Measurements from ENCODE around the gene TPTE2.
"Not testable (repeated sequence)": the region's sequence is repeated elsewhere in the genome, so short reads cannot be mapped to it uniquely, and the experiment has no call there.

Gene TPTE2

DNA sequence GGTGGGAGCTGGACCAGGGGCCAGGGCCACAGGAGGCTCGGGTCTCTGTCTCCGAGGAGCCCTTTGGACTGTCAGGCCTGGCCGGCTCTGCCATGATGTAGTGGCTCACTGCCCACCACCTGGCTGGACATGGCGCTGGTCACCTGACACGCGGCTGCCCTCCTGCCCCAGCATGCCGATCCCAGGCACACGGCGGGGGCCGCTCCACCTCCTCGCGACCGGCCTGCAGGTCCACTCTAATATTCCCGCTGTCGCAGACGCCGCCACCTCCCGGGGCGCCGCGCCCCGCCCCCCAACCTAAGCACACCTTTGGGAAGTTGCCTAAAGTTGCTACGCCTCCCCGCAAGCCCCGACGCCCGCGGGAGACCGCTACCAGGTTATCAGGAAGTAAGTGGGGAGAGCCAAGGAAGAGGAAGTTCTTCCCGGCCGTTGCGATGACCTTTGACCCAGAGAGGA lies at the start of gene TPTE2:
TSS of gene TPTE2 (minus strand) at position 406 of the 456 bp plus-strand sequence. CDS start 58,298 bp downstream, outside the sequence.
- DNase-seq (ENCODE audit: insufficient read length, low spot score); FAIRE-seq: not testable (repeated sequence)

DNA sequence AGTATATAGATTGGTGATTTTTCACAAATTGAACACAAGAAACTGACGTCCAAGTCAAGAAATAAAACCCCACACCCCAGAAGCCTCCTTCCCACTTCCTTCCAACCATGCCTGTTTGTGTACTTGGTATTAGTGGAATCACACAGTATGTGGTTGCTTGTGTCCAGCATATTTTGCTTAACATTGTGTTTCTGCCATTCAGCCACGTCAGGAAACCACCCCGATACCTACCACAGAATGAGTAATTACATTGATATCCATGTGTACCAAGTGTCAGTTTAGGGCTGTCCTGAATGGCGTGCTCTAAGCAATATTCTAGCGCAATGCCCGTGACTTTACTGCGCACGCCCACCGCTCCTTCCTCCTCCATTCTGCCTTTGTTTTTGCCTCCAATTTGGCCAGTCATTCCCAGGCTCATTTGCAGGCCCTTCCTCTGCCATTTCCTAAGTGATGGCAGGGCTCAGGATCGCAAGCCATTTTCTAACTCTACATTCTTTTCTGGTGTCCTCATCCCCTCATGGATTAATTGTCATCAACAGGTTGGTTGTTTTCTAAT lies 46.3 kb upstream of the TPTE2 start:
- FAIRE-seq (no peak), DNase-seq (ENCODE audit: insufficient read length, low spot score) (no peak)
- no peak for TF ChIP-seq POLR2A (IDR thresholded peaks at IDR 0.05; ENCODE audit: low read depth, low read length)

DNA sequence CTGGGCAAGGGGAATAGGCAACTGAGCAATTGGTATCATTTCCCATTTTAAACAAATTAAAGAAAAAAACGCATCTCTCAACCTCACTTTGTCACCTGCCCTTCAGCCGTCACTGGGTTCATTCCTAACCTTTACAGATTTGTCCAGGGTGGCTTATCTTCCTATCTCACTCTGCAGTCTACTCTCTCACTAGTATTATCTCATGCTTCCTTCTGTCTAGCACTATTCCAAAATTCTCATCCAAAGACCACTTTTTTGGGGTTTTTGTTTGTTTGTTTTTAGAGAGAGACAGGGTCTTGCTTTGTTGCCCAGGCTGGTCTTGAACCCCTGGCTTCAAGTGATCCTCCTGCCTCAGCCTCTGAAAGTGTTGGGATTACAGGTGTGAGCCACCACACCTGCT lies 45.4 kb upstream of the TPTE2 start:
- DNase-seq (ENCODE audit: insufficient read length, low spot score): no peak
- FAIRE-seq: no peak
- TF ChIP-seq POLR2A (IDR thresholded peaks at IDR 0.05; ENCODE audit: low read depth, low read length): no peak

DNA sequence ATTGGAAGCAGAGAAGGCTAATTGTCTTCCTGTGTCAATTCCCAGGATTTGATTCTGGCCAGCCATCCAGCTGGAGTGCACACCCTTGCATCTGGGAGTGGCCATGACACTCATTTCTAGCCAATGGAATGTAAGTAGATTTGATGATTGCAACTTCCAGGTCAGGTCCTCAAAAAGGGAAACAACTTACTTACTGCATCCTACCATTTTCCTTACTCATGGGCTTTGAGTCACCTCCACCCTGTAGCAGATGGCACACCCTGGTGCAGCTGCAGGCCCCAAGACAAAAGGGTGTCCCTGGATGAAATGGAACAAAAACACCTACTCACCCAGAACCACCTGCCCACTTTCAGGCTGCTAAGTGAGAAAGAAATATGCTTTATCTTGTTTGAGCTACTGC lies 44.8 kb upstream of the TPTE2 start:
- DNase-seq (ENCODE audit: insufficient read length, low spot score): peak; percentile 18
- peak; percentile 78 for FAIRE-seq
- TF ChIP-seq POLR2A (IDR thresholded peaks at IDR 0.05; ENCODE audit: low read depth, low read length): no peak

DNA sequence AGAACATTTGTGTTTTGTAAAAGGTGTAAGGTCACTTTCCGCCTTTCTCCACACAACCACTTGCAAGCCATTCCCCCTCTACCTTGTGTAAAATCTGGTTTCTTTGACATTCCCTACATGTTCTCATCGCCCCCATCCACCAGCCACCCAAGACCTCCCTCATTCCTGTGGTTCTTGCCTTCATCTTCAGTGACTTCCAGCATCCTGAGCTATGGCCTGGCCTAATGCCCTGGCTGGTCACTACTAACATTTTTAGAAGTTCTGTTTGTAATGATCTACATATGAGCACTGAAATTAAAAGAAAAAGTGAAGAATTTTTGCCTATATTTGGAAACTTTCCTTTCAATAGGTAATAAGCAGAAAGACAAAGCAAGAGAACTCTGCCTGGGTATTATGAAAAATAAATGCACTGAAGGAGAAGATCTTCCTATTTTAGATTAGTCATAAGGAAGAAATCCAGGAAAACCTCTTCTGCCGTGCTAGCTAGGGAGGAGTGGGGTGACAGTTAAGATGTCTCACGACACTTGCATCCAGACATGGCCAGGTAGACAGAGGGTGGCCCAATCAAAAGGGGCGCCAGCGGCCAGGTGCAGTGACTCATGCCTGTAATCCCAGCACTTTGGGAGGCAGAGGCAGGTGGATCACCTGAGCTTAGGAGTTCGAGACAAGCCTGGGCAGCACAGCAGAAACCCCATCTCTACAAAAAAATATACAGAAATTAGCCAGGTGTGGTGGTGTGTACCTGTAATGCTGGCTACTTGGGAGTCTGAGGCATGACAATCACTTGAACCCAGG lies 44.0 kb upstream of the TPTE2 start:
- no peak for DNase-seq (ENCODE audit: insufficient read length, low spot score)
- TF ChIP-seq POLR2A (IDR thresholded peaks at IDR 0.05; ENCODE audit: low read depth, low read length): no peak
- no peak for FAIRE-seq

DNA sequence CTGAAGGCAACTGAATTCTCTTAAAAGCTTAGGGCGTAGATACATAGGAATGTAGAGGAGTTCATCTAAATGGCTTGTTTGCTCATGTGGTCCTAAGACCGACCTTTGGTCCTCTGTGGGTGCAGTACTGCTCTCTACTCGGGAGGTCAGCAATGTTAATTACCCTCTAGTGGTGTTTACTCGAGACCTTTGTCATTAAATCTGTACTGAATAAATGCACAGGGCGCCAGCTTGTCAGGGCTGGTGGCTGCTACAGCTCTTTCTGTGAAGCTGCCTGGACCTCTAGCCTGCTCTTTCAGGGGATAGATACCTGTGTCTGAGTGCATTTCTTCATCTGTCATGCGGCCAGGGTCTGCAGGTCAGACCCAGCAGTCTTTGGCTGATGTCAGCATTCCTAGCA lies 43.0 kb upstream of the TPTE2 start:
- DNase-seq (ENCODE audit: insufficient read length, low spot score): no peak
- TF ChIP-seq POLR2A (IDR thresholded peaks at IDR 0.05; ENCODE audit: low read depth, low read length): no peak
- FAIRE-seq: no peak

DNA sequence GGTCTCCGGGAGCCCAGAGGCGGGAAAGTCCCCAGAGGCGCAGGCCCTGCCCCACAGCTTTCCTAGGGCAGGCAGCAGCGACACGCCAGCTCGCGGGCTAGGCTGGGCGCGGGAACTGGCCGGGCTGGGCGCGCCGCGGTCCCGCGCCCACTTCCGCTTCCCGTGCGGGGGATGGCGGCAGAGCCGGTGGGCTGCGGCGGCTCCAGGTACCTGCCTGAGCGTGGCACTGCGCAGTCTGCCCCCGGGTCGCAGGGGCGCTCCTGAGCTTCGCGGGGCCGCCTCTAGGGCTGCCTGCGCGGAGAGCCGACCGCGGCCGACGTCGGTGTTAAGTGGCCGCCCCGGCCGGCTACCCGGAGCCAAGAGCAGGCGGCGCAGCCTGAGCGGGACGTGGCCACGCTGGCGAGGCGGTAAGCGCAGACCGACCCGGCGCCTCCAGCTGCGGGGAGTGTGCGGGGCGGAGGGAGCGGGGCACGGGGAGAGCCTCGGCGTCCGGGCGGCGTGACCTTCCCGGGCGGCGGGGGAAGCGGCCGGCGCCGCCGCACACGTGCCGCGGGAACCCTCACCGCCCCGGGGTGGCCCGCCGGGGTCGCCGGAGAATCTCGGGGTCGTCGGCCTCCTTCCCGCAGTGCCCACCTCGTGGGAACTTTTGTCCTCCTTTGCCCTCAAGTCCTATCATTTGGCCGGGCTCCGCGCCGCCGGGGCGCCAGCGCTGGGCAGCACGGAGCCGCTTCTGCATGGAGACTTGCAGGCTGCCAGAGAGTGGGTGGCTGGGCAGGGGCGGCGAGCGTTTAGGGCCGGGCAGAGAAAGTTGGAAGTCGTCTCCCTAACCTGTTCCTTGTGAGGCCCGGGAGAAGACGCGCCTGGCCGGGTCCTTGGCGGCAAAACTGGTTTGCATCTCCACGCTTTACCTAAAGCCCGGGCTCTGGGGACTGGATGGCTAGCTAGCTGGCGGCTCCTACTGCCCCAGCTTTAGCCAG lies 40.7 kb upstream of the TPTE2 start:
- DNase-seq (ENCODE audit: insufficient read length, low spot score): no peak
- FAIRE-seq: no peak

DNA sequence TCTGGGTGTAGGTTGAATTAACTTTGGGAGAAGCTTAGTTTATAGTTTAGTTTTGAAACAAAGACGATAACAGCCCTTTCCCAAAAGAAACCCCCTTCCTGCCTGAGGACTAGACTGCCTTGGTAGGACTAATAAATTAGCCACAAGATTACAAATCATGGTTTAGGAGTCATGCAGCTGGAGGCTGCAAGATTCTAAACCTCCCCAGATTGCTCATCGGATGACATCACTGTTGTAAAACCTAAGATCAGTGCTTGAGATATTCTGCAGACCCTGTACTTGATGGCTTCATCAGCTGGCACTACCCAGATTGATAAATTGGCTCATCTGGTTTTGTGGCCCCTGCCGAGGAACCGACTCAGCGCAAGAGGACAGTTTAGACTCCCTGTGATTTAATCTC lies 36.2 kb upstream of the TPTE2 start:
- FAIRE-seq (peak; percentile 45), DNase-seq (ENCODE audit: insufficient read length, low spot score) (no peak)
- no peak for TF ChIP-seq POLR2A (IDR thresholded peaks at IDR 0.05; ENCODE audit: low read depth, low read length)

More for the DNA sequence above, 40.7 kb upstream of the TPTE2 start:
- TF ChIP-seq POLR2A (IDR thresholded peaks at IDR 0.05; ENCODE audit: low read depth, low read length): no peak

DNA sequence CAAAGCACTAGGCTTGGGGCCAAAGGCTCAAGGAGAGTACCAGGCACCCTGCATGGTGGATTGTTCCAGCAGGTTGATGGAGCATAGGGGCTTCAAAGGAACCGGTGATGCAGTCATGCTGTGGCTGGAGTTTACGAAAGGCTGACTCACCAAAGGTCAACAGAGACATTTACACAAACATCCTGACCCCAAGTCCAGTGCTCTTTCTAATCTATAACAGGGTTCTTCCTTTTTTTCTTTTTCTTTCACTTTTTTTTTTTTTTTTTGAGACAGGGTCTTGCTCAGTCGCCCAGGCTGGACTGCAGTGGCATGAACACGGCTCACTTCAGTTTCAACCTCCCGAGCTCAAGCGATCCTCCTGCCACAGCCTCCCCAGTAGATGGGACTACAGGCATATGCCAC lies 35.6 kb upstream of the TPTE2 start:
- FAIRE-seq (peak; percentile 6), DNase-seq (ENCODE audit: insufficient read length, low spot score) (peak; percentile 58)
- TF ChIP-seq POLR2A (IDR thresholded peaks at IDR 0.05; ENCODE audit: low read depth, low read length): no peak

DNA sequence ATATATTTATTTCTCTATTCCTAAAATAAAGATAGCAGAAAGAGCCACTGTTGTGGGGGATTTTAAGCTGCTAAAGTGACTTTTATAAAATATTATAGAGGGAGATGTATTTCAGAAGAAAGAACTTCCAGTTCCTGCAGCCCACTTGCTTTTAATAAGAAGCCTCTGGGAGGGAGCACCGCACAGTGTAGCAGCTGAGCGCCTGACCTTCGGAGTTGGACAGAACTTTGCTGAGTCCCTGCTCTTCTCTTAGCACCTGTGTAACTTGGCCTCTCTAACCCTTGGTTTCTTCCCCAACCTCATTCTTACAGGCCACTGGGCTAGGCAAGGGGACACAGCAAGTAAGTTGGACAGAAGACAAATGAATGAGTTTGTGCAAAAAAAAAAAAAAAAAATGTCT lies 34.8 kb upstream of the TPTE2 start:
- DNase-seq (ENCODE audit: insufficient read length, low spot score): no peak
- FAIRE-seq: no peak
- no peak for TF ChIP-seq POLR2A (IDR thresholded peaks at IDR 0.05; ENCODE audit: low read depth, low read length)

DNA sequence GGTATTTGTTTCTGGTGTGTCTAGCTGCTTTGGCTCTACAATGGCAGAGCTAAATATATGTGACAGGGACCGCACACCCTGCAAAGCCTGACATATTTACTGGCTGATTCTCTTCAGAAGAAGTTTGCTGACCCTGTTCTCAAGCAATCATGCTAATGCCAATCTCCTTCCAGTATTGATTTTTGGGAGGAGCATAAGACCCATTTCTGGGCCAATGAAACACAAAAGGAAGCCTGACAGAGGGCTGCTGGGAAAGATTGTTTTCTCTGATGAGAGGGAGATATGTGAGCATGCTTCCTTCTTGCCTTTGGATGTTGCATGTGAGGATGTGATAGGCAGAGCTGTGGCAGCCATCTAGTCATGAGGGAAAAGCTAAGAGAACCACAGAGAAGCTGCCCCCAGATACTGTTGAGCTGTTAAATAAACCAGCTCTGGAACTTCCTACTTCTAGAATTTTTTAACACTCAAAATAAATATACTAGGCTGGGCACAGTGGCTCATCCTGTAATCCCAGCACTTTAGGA lies 31.4 kb upstream of the TPTE2 start:
- TF ChIP-seq POLR2A (IDR thresholded peaks at IDR 0.05; ENCODE audit: low read depth, low read length): no peak
- FAIRE-seq (no peak), DNase-seq (ENCODE audit: insufficient read length, low spot score) (no peak)

DNA sequence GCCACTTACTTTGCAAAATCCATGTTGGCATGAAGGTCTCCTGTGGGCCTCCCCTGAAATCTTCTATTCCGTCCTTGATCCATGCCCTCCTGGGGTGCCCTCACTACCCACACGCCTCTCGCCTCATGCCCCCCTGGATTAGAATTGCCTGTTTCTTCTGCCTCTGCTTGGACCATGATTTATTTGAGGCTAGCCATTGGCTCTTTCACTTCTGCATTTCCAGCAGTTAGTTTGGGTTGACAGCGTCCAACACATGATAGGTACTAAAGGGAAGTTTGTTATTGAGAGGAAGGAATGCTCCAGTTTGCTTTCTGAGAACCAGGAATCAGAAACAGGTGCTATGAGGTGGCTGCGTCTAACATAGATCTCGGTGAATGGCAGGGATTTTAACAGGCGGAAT lies 30.5 kb upstream of the TPTE2 start:
- FAIRE-seq (no peak), DNase-seq (ENCODE audit: insufficient read length, low spot score) (no peak)
- no peak for TF ChIP-seq POLR2A (IDR thresholded peaks at IDR 0.05; ENCODE audit: low read depth, low read length)

DNA sequence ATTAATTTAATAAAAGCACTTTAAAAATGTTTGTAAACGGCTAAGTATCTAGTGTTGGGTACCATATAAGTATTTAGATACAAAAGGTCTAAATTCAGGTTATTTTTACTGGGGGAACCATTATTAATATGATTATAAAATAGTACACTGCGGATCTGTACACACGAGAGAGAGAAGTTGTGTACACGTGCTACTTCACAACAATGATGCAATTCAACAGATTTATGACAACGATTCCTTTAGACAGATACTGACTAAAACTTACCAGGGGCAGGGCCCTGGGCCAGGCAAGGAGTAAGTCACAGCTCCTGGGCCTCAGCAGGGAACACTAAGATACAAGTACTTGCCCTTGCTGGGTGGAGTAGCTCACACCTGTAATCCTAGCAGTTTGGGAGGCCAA lies 29.1 kb upstream of the TPTE2 start:
- TF ChIP-seq POLR2A (IDR thresholded peaks at IDR 0.05; ENCODE audit: low read depth, low read length): no peak
- FAIRE-seq (no peak), DNase-seq (ENCODE audit: insufficient read length, low spot score) (no peak)

DNA sequence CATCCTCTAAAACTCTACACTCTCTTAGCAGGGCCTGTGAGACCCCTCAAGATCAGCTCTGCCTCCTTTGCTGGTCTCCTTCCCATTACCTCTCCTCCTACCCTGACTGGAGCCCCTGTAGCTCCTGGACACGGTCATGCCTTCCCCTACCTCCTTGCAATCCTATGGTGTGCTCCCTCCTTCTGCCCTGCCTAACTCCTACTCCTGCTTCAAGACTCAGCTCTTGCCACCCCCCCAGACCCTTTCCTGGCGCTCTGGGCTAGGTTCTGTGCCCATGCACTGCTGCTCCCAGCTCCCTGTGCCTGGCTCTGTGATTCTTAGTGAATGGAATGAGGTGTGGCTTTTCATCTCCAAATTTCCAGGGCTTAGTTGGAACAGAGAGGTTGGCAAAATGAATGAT lies 28.0 kb upstream of the TPTE2 start:
- TF ChIP-seq POLR2A (IDR thresholded peaks at IDR 0.05; ENCODE audit: low read depth, low read length): no peak
- no peak for DNase-seq (ENCODE audit: insufficient read length, low spot score)
- FAIRE-seq: no peak
